Lung (tissue), 12 donors: Measurements from ENCODE around the gene SGTA. TPM values are rescaled to one million over a fixed set of nuclear protein-coding genes. Genes with fewer than 3 reads are reported as not detected.

ENCODE experiments used
- ATAC-seq: fragments of 200-7000 bp; cut with Tn5 transposase; one replicate; pipeline ENCODE4 v1.9.1; 2020; ENCODE audit warnings: moderate number of reproducible peaks; ENCODE audit not compliant: insufficient read depth, low FRiP score
- DNase-seq, 3 donors: peaks; one replicate each; pipeline ENCODE4 v3.0.0-alpha.2; 2013 to 2017
- H3K27ac ChIP-seq, 2 donors: one replicate each; pipeline ENCODE4 v1.5.1; 2013; ENCODE audit warnings: mild to moderate bottlenecking in 2 of 2, moderate library complexity in 2 of 2, control low read depth in 1 of 2, inconsistent platforms in 1 of 2, low read depth in 1 of 2, low read length in 1 of 2
- H3K27me3 ChIP-seq, 3 donors: one replicate each; pipeline ENCODE4 v1.5.1; 2013; ENCODE audit warnings: low read length in 2 of 3; ENCODE audit not compliant: control insufficient read depth in 3 of 3, insufficient read depth in 3 of 3
- H3K36me3 ChIP-seq, 4 donors: one replicate each; pipeline ENCODE4 v1.5.1; 2013; ENCODE audit warnings: low read length in 4 of 4, mild to moderate bottlenecking in 1 of 4, moderate library complexity in 1 of 4; ENCODE audit not compliant: control insufficient read depth in 4 of 4, insufficient read depth in 4 of 4
- H3K4me1 ChIP-seq, 5 donors: one replicate each; pipeline ENCODE4 v1.5.1; 2013; ENCODE audit warnings: low read length in 5 of 5, mild to moderate bottlenecking in 2 of 5, moderate library complexity in 1 of 5; ENCODE audit not compliant: control insufficient read depth in 5 of 5, insufficient read depth in 5 of 5
- H3K4me3 ChIP-seq: one replicate; pipeline ENCODE4 v1.5.1; 2013; ENCODE audit warnings: mild to moderate bottlenecking, control low read depth, moderate library complexity
- H3K9ac ChIP-seq, 2 donors: one replicate each; pipeline ENCODE4 v1.5.1; 2013; ENCODE audit warnings: low read length in 2 of 2, control low read depth in 1 of 2; ENCODE audit not compliant: insufficient read depth in 1 of 2
- H3K9me3 ChIP-seq, 4 donors: one replicate each; pipeline ENCODE4 v1.5.1; 2013; ENCODE audit warnings: low read length in 3 of 4, mild to moderate bottlenecking in 1 of 4, moderate library complexity in 1 of 4; ENCODE audit not compliant: control insufficient read depth in 4 of 4, insufficient read depth in 3 of 4
- CTCF ChIP-seq: IDR thresholded peaks from 2 replicates; pipeline ENCODE4 v1.5.1; 2012; ENCODE audit warnings: mild to moderate bottlenecking; ENCODE audit errors: control extremely low read depth, extremely low read depth
- WGBS, 2 donors: extraction: QIAGEN DNeasy Blood & Tissue Kit; methylation state at CpG; one replicate each; pipeline ENCODE4 v1.1.7; 2013; 5-methylcytosine and 5-hydroxymethylcytosine counted together
- polyA plus RNA-seq, 2 donors: library from polyadenylated mRNA; stranded (reverse); fragments of 200-250 nt; gene quantifications; one replicate each; pipeline ENCODE4 v1.2.1, GENCODE V29; 2013
- total RNA-seq, 2 donors: library from RNA; depleted of rRNA in 1 of 2; stranded (reverse); fragments of >200 nt in 1 of 2; gene quantifications; one replicate each; pipeline ENCODE4 v1.2.1, GENCODE V29; 2014 to 2021
- donor health status: control.
- donor health status: control.
- donor health status: Bipolar disorder and iron deficiency.
- donor health status: healthy.
- donor health status: DM: yes; HTN: yes; CAD: no.

SGTA gene
- total and polyA plus RNA-seq, 4 donors = 33.3 to 64.7 (median 51.9) TPM

- no peak for ATAC-seq
These were observed 15.4 kb downstream of the SGTA start for GRCh38 chr19:2767688-2768087.

GRCh38 chr19:2766594-2767372 lies 16.3 kb downstream of the SGTA start:
- no peak for TF ChIP-seq CTCF
- H3K27me3 ChIP-seq = no peaks in the 10 kb centered on the region
- no peak overlapping the region for H3K4me3 ChIP-seq
- no peak overlapping the region for H3K27ac ChIP-seq
- 95 to 97% methylated on average over 35 of the region's 35 CpGs for WGBS, 2 donors
- peaks cover 0 to 7% (median 0%) of the 10 kb centered on the region in 5 donors for H3K4me1 ChIP-seq
- no peaks in the 10 kb centered on the region for H3K9me3 ChIP-seq
- ATAC-seq = no peak
- H3K36me3 ChIP-seq = peaks cover 2 to 64% (median 8%) of the 10 kb centered on the region in 4 donors
- H3K9ac ChIP-seq = no peak overlapping the region
- no peak for DNase-seq

More at GRCh38 chr19:2767688-2768087, 15.4 kb downstream of the SGTA start:
- peaks cover 2 to 57% (median 8%) of the 10 kb centered on the region in 4 donors for H3K36me3 ChIP-seq
- TF ChIP-seq CTCF = no peak
- no peak overlapping the region for H3K9ac ChIP-seq
- H3K4me3 ChIP-seq = no peak overlapping the region
- H3K27ac ChIP-seq = no peak overlapping the region
- WGBS, 2 donors = 95 to 96% methylated on average over 18 to 19 of the region's 19 CpGs
- H3K27me3 ChIP-seq = no peaks in the 10 kb centered on the region
- DNase-seq = no peak
- H3K4me1 ChIP-seq = peaks cover 0 to 7% (median 0%) of the 10 kb centered on the region in 5 donors
- H3K9me3 ChIP-seq = no peaks in the 10 kb centered on the region

GRCh38 chr19:2765376-2765775 lies 17.7 kb downstream of the SGTA start:
- H3K27ac ChIP-seq = no peak overlapping the region
- no peaks in the 10 kb centered on the region for H3K9me3 ChIP-seq
- no peak for TF ChIP-seq CTCF
- H3K4me1 ChIP-seq = peaks cover 0 to 4% (median 0%) of the 10 kb centered on the region in 5 donors
- WGBS, 2 donors = 94 to 95% methylated on average over 15 of the region's 15 CpGs
- H3K36me3 ChIP-seq = peaks cover 2 to 74% (median 8%) of the 10 kb centered on the region in 4 donors
- DNase-seq = no peak
- H3K4me3 ChIP-seq = no peak overlapping the region
- H3K9ac ChIP-seq = no peak overlapping the region
- ATAC-seq = no peak
- no peaks in the 10 kb centered on the region for H3K27me3 ChIP-seq
